Erythroblast (primary cell): ENCODE measurements around the gene TRAM1L1.

Source experiments
- DNase-seq, 2 experiments: peaks; one replicate each; lab custom pipeline; 2025; lab: John Stamatoyannopoulos, UW
- GATA1 ChIP-seq: IDR thresholded peaks from 2 replicates; pipeline ENCODE4 v1.6.1; 2011; ENCODE audit warnings: low read depth, mild to moderate bottlenecking, control low read depth, low read length, moderate library complexity
- POLR2A ChIP-seq: IDR thresholded peaks from 2 replicates; pipeline ENCODE4 v1.6.1; 2011; ENCODE audit warnings: mild to moderate bottlenecking, low read length

TRAM1L1 gene

DNA sequence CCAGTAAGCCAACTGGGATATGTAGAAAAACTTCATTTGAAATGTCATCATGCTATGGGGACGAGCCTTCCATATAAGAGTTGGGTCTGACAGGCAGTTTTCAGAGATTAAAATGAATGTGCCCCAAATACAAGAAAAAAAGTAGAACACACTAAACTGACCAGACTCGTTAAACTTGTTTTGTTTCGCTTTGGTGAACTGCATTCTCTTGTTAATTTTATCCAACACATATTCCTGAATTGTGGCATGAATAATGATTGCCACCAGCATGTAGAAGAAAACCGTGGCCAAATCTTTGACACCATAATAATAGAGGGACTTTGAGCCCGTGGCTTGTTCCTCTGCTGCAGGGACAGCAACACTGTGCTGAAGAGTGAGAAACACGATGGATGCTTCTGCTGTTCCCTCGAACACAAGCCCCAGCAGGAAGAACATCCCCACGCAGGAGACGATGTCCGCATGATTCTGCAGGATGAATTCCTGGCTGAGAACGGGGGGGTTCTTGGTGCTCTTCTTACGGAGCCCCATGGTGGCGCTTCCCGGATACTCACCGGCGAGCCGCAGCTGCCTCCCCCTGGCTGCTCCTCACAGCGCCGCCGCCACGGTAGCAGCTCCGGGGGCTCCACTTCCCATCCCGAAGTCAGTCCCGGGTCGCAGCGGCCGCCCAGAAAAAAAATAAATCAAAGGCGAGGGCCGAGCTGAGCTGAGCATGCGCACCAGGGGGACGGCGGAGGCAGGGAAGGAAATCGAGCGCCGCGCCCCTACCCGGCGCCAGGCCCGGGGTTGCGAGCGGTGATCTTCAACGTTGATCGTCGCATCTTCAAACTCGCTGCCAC is at the start of gene TRAM1L1:
TRAM1L1 (minus strand) TSS at position 711 of the 836 bp plus-strand sequence; CDS start at position 528, 183 bp downstream.
- DNase-seq, result peak; percentile 26 to 30
- TF ChIP-seq GATA1, result no peak
- no peak for TF ChIP-seq POLR2A

- peak; percentile 21 to 22 for DNase-seq
- TF ChIP-seq POLR2A (no peak), GATA1 (no peak)
Measured at GRCh38 chr4:117134386-117134785, 49.0 kb upstream of the TRAM1L1 start.

DNA sequence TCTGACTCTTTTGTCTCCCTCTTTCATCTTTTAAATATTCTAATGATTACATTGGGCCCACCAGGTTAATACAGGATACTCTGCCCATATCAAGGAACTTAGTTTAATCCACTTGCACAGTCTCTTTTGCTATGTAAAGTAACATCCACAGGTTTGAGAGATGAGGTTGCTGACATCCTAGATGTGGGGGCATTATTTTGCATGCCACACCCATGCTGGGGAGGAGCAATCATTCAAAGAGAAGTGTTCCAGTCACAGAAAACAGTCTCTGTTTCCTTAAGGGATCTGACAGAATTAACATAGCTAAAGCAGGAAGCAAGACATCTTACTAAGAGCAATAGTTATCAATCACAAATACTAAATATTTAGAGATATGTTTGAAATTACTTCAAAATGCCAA is 11.5 kb upstream of the TRAM1L1 start:
- no peak for DNase-seq
- no peak for TF ChIP-seq GATA1
- no peak for TF ChIP-seq POLR2A

DNA sequence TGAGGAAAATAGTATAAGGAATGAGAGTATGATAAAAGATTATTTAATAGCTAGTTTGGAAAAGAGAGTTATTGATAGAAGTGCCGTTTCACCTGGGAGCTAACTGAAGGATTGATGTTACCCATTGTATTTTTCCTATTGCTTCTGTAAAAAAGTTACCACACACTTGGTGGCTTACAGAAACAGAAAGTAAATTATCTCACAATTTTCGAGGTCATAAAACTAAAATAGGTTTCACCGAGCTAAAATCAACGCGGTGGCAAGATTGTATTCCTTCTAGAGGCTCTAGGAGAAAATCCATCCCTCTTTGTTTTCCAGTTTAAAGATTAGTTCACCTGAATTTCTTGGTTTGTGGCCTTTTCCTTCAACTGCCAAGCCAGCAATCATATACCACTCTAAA is 11.1 kb upstream of the TRAM1L1 start:
- DNase-seq, result no peak
- TF ChIP-seq POLR2A (no peak), GATA1 (no peak)

GRCh38 chr4:117093571-117093970 is 8.2 kb upstream of the TRAM1L1 start:
- TF ChIP-seq GATA1 (no peak), POLR2A (no peak)
- no peak for DNase-seq

DNA sequence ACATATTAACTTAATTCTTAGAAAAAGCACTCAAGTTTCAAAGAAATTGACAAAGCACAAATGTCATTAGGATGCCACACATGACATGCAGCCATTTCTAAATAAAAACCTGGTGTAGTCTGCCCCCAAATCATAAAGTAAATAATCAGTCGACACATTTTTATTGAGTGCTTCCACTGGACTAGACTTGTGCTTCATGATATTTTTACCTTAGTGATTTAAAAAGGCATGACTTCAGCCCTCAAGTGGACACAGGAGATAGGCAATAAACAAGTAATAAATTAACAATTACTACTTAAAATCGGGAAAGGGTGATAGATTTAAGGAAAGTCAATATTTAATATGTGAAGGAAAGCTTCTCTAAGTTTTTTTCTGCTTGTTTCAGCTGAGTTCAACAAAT is 7.6 kb downstream of the TRAM1L1 start:
- TF ChIP-seq GATA1 (no peak), POLR2A (no peak)
- no peak for DNase-seq

DNA sequence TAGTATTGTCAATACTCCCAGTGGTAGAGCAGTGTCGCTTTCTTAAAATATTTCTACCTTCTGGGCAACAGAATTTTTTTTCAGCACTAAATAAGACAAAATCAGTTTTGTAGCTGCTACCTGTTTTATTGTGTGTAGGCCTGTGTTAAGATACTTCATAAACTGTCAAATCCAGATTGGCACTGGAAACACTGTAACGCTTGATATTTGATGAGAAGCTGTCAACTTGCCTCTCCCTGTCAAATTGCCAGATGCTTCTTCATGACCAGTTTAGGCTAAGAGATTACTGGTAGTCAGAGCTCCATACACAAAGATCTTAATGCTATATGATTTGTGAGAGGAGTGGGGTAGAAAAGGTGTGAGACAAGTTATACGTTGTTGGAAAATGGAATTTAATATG is 17.3 kb downstream of the TRAM1L1 start:
- DNase-seq, result no peak
- TF ChIP-seq GATA1 (no peak), POLR2A (no peak)

DNA sequence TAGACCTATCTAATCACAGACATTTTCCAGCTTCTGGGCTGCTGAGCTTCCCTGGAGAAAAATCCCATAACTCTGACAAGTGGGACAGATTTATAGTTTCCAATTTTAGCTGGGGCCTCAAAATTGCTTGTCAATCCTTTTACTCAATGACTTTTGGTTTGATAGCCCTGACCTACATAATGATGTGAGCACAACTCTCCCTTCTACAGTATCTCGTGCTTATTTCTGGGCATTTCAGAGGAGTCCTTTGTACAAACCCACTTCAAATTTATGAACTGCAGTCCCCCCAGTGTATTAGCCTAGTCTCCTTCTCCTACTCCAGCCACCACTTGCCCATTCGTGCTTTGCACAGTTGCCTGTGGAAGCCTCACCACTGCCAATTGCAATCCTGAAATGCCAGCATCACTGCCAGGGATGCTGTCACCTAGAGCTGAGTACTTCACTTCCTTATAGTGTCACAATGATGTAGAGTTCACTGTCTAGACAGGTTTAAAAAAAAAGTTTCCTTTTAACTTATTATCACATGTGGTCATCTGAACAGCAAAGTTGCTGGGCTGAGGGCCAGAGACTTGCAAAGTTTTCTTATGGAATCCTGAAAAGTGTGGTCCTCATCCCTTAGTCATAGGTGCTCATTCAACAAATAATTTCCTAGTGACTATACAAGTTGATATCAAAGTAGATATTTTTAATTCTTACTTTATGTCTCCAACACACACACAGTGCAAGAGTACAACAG is 21.2 kb downstream of the TRAM1L1 start:
- DNase-seq, result no peak
- TF ChIP-seq GATA1 (no peak), POLR2A (no peak)

GRCh38 chr4:117042962-117043361 is 42.4 kb downstream of the TRAM1L1 start:
- TF ChIP-seq GATA1 (no peak), POLR2A (no peak)
- DNase-seq, result no peak
